HG02623 (cell line): Measurements from ENCODE around the gene SLC4A9.

ENCODE experiments used
- ATAC-seq: cut with Tn5 transposase; IDR thresholded peaks from one replicate; pipeline ENCODE4 v1.9.1; 2021; ENCODE audit warnings: moderate library complexity; ENCODE audit not compliant: unreplicated experiment

SLC4A9 gene

GRCh38 chr5:140360681-140361479 is 886 bp downstream of the SLC4A9 start:
- ATAC-seq = no peak

GRCh38 chr5:140361901-140362300 is 1.9 kb downstream of the SLC4A9 start:
- no peak for ATAC-seq

- ATAC-seq = no peak
These were observed 2.3 kb downstream of the SLC4A9 start for GRCh38 chr5:140362311-140362710.

DNA sequence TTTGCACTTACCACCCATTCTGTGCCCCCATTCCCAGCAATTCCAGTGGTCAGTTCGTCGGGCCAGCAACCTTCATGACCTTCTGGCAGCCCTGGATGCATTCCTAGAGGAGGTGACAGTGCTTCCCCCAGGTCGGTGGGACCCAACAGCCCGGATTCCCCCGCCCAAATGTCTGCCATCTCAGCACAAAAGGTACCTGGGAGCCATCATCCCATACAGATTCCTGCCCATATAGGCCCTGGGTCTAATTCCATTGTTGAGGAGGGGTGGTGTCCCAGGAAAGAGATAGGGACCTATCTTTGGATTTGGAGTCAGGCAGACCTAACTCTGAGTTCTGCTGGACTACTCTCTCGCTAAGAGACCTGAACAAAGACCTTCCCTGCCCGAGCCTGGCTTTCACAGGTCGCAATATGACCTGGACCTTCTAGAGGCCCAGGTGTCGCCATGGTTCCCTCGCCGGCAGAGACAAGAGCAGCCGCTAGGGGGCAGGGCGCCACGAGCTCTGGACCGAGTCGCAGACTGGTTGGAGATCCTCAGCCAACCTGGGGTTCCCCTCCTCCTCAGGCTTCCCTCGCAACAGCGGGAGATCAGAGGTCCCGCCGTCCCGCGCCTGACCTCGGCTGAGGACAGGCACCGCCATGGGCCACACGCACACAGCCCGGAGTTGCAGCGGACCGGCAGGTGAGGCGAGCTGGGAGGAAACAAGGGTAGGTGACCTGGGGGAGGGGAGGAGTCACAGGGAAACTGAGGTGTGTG is 3.1 kb downstream of the SLC4A9 start:
- peak; percentile 89 for ATAC-seq

DNA sequence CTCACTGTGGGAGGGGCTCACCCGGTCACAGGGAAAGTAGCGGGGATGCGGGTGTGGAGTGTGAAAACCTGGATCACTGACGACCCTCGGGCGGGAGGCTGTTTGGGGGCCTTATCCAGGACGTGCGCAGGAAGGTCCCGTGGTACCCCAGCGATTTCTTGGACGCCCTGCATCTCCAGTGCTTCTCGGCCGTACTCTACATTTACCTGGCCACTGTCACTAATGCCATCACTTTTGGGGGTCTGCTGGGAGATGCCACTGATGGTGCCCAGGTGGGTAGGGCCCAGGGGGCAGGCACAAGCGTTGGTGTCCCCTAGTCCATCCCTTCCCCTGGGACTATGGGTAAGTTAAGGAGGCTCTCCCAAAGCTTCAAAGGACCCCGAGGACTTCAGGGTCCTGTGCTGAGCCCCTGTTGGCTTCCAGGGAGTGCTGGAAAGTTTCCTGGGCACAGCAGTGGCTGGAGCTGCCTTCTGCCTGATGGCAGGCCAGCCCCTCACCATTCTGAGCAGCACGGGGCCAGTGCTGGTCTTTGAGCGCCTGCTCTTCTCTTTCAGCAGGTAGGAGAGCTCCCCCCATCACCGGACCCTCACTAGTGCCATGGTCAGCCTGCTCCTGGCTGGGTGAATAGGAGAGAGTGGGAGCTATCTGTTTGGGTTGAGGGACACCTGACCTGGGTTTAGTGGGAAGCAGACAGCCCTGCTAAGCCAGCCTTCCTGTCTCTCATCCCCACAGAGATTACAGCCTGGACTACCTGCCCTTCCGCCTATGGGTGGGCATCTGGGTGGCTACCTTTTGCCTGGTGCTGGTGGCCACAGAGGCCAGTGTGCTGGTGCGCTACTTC is 3.9 kb downstream of the SLC4A9 start:
- no peak for ATAC-seq

- ATAC-seq = no peak
These were observed 4.4 kb downstream of the SLC4A9 start for GRCh38 chr5:140364472-140364765.

GRCh38 chr5:140365282-140365681 is 5.3 kb downstream of the SLC4A9 start:
- ATAC-seq = no peak

DNA sequence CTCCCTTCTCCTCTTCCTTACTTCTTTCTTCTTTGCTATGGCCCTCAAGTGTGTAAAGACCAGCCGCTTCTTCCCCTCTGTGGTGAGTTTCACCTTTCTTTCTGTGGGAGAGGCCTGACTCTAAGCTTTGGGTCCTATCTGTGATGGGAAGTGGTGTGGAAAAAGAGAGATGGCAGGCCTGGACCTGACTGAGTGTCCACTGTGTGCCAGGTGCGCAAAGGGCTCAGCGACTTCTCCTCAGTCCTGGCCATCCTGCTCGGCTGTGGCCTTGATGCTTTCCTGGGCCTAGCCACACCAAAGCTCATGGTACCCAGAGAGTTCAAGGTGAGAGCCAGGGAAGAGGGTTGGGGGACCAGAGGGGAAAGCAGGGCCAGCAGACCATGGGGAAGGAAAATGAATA is 5.9 kb downstream of the SLC4A9 start:
- ATAC-seq = no peak

GRCh38 chr5:140366589-140367255 is 6.7 kb downstream of the SLC4A9 start:
- ATAC-seq = no peak

GRCh38 chr5:140367256-140368013 is 7.4 kb downstream of the SLC4A9 start:
- no peak for ATAC-seq

DNA sequence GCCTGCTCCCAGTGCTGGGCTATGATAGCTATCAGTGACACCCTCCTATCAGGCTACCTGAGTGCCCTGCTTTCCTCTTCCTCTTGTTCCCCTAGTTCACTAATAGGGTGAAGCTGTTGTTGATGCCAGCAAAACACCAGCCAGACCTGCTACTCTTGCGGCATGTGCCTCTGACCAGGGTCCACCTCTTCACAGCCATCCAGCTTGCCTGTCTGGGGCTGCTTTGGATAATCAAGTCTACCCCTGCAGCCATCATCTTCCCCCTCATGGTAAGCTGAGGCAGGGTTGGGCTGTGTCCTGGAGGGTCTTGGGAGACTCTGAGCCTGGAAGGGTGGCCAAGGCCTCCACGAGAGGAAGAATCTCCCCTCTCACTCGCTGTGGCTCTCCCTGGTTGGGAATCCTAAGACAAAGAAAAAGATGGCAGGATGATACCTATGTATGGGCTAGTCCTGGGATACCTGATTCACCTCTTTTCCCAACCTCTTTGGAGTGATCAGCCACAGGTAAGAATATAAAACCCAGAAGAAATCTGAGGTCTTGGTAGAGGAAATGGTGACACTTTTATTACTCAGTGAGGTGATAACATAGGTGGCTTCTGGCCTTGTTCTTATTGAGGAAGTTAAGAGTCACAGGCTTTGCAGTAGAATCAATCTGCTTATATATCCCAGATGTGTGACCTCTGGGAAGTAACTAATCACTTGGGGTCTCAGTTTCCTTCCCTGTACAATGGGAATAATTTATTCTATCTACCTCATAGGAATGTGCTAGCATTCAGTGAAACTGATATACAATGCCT is 11.6 kb downstream of the SLC4A9 start:
- no peak for ATAC-seq

DNA sequence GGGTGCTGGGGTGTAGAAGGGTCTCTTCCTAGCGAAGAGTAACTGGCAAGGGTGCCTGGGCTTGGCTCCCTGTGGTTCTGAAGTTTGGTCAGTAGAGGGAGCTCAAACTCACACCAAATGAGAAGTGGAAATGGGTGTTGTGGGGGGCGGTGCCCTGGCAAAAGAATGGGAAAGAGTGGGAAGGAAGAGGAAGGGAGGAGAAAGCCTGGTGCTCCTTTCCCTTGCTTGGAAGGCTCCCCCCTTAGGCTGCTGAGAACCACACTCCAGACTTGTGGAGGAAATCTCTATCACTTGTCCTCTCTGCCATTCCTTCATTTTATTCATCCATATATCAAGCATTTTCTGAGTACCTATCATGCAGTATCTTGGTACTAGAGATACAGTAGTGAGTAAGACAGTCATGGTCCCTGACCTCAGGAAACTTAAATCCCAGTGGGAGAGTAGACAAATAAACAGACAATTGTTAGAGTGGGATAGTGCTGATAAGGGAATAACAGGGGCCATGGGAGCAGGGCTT is 13.0 kb downstream of the SLC4A9 start:
- ATAC-seq = no peak

- ATAC-seq = no peak
These were observed 21.4 kb downstream of the SLC4A9 start for GRCh38 chr5:140381351-140381750.

DNA sequence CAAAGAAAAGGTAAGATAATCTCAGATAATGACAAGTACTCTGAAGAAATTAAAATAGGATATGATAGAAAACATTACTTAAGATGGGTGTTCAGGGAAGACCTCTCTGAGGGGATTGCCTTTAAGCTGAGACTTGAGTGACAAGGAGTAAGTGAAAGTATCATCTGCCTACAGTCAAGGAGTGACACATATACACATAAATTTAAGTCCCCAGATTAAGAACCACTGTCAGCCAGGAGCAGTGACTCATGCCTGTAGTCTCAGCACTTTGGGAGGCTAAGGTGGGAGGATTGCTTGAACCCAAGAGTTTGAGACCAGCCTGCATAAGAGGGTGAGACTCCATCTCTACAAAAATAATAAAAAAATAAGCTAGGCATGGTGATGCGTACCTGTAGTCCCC is 22.0 kb downstream of the SLC4A9 start:
- no peak for ATAC-seq

GRCh38 chr5:140382866-140383265 is 22.9 kb downstream of the SLC4A9 start:
- ATAC-seq = no peak

GRCh38 chr5:140383300-140383699 is 23.3 kb downstream of the SLC4A9 start:
- ATAC-seq = no peak

DNA sequence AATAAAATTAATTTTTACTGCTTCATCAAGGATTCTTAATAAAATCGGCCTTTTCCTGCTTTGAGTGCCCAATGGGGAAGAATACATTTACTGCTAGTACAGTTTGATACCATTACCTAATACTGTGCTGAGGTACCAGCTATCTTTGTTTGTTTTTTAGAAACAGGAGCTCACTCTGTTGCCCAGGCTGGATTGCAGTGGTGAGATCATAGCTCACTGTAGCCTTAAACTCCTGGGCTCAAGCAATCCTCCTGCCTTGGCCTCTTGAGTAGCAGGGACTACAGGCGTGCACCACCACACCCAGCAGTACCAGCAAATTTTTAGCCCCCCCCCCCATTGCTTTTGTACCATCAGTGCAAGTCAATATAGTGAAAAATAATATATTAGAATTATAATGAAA is 28.1 kb downstream of the SLC4A9 start:
- no peak for ATAC-seq

- no peak for ATAC-seq
These were observed 31.3 kb downstream of the SLC4A9 start for GRCh38 chr5:140391312-140391711.

- no peak for ATAC-seq
These were observed 31.7 kb downstream of the SLC4A9 start for GRCh38 chr5:140391732-140392131.
